Thyroid gland (tissue), 4 donors: Measurements from ENCODE around the gene NPAS2.

Experiments
- CTCF ChIP-seq, 6 experiments: fragments of 200-600 bp in 3 of 6; fragments of 450-650 bp in 3 of 6; sonication (generic) in 3 of 6; IDR thresholded peaks; one replicate each; pipeline ENCODE4 v1.5.1; 2016 to 2019; ENCODE audit warnings: antibody characterized with exemption in 6 of 6, mild to moderate bottlenecking in 2 of 6, inconsistent platforms in 1 of 6, moderate library complexity in 1 of 6
- POLR2A ChIP-seq, 2 donors: fragments of 450-650 bp; IDR thresholded peaks; one replicate each; pipeline ENCODE4 v1.6.1; 2017; ENCODE audit warnings: antibody characterized with exemption in 2 of 2, mild to moderate bottlenecking in 2 of 2, moderate library complexity in 1 of 2

- TF ChIP-seq POLR2A (IDR thresholded peaks at IDR 0.05) (no peak), CTCF (IDR thresholded peaks at IDR 0.05) (no peak)
These were observed 259 bp downstream of the NPAS2 start for GRCh38 chr2:100820273-100820522.
